AG10803 (cell line): Measurements from ENCODE around the gene PTGDR2.

ENCODE experiments used
- DNase-seq: peaks from one replicate; pipeline ENCODE4 v3.0.0; 2010; ENCODE audit warnings: low read depth
- H3K4me3 ChIP-seq: 2 replicates; pipeline ENCODE4 v1.5.1; 2011; ENCODE audit warnings: mild to moderate bottlenecking, low read length, control low read depth
- CTCF ChIP-seq: conservative IDR thresholded peaks from 2 replicates; pipeline ENCODE4 v1.5.1; 2011; ENCODE audit warnings: mild to moderate bottlenecking, low read length, control low read depth, inconsistent platforms

The PTGDR2 gene

GRCh38 chr11:60873533-60873932 is 17.8 kb upstream of the PTGDR2 start:
- no peak overlapping the region for H3K4me3 ChIP-seq
- no peak for DNase-seq
- TF ChIP-seq CTCF: no peak

- DNase-seq: peak; percentile 79
- no peak overlapping the region for H3K4me3 ChIP-seq
- no peak for TF ChIP-seq CTCF
These were observed 17.3 kb upstream of the PTGDR2 start for GRCh38 chr11:60872961-60873524.

GRCh38 chr11:60872124-60872960 is 16.6 kb upstream of the PTGDR2 start:
- peak; percentile 80 for DNase-seq
- TF ChIP-seq CTCF: no peak
- no peak overlapping the region for H3K4me3 ChIP-seq

GRCh38 chr11:60871378-60872061 is 15.8 kb upstream of the PTGDR2 start:
- peak; percentile 29 for TF ChIP-seq CTCF
- peak; percentile 36 for DNase-seq
- no peak overlapping the region for H3K4me3 ChIP-seq

GRCh38 chr11:60870733-60871377 is 15.1 kb upstream of the PTGDR2 start:
- TF ChIP-seq CTCF: no peak
- no peak overlapping the region for H3K4me3 ChIP-seq
- no peak for DNase-seq

GRCh38 chr11:60870276-60870675 is 14.5 kb upstream of the PTGDR2 start:
- no peak for TF ChIP-seq CTCF
- no peak for DNase-seq
- no peak overlapping the region for H3K4me3 ChIP-seq
